Heart left ventricle (tissue), 16 donors: ENCODE data around the gene ZNF598. TPM values are rescaled to one million over a fixed set of nuclear protein-coding genes. Genes with fewer than 3 reads are reported as not detected.
A peak's percentile ranks its signal among the peaks of the same experiment; 100 is the strongest.

ENCODE experiments used
- ATAC-seq, 4 donors: fragments of 200-7000 bp; cut with Tn5 transposase; one replicate each; pipeline ENCODE4 v1.9.1; 2020 to 2022; ENCODE audit warnings: moderate library complexity in 4 of 4, mild to moderate bottlenecking in 3 of 4, moderate number of reproducible peaks in 1 of 4
- DNase-seq, 5 donors: peaks; one replicate each; pipeline ENCODE4 v3.0.0-alpha.2; 2020
- H3K27ac ChIP-seq, 12 donors: fragments of 200-600 bp; sonication (generic) in 4 of 12; one replicate each; pipeline versions ENCODE4 v1.5.0 to v1.8.0; 2016 to 2022; ENCODE audit warnings: mild to moderate bottlenecking in 2 of 12
- H3K27me3 ChIP-seq, 9 donors: fragments of 200-600 bp; sonication (generic) in 2 of 9; one replicate each; pipeline versions ENCODE4 v1.5.1 to v1.8.0; 2016 to 2022; ENCODE audit warnings: mild to moderate bottlenecking in 3 of 9
- H3K36me3 ChIP-seq, 9 donors: fragments of 200-600 bp; sonication (generic) in 2 of 9; one replicate each; pipeline versions ENCODE4 v1.5.0 to v1.8.0; 2018 to 2022; ENCODE audit warnings: mild to moderate bottlenecking in 2 of 9
- H3K4me1 ChIP-seq, 12 donors: fragments of 200-600 bp; sonication (generic) in 4 of 12; one replicate each; pipeline versions ENCODE4 v1.5.0 to v1.8.0; 2016 to 2022; ENCODE audit warnings: mild to moderate bottlenecking in 3 of 12
- H3K4me3 ChIP-seq, 12 donors: fragments of 200-600 bp; sonication (generic) in 4 of 12; one replicate each; pipeline versions ENCODE4 v1.5.0 to v1.8.0; 2017 to 2022; ENCODE audit warnings: mild to moderate bottlenecking in 9 of 12, moderate library complexity in 4 of 12
- H3K9me3 ChIP-seq, 12 donors: fragments of 200-600 bp; sonication (generic) in 4 of 12; one replicate each; pipeline versions ENCODE4 v1.5.0 to v1.8.0; 2016 to 2022; ENCODE audit warnings: mild to moderate bottlenecking in 1 of 12
- POLR2A ChIP-seq, 2 donors: fragments of 450-650 bp; IDR thresholded peaks; one replicate each; pipeline ENCODE4 v1.6.1; 2017; ENCODE audit warnings: antibody characterized with exemption in 2 of 2, mild to moderate bottlenecking in 2 of 2, moderate library complexity in 2 of 2
- WGBS, 4 donors: extraction: QIAGEN DNeasy Blood & Tissue Kit in 2 of 4; methylation state at CpG; one replicate each; pipeline versions ENCODE4 v1.1.5 to v1.1.7; 2013 to 2018; 5-methylcytosine and 5-hydroxymethylcytosine counted together
- intact Hi-C, 10 donors: fragments of 100-400 bp; cut with DNase I; formaldehyde crosslinking; loops; one replicate each; pipeline versions ENCODE4 v1.11.1 to v1.14.2; 2022
- polyA plus RNA-seq, 2 donors: library from polyadenylated mRNA; stranded (reverse); fragments of 200-250 nt; gene quantifications; one replicate each; pipeline ENCODE4 v1.2.3, GENCODE V29; 2013
- total RNA-seq, 9 donors: library from RNA; depleted of rRNA in 2 of 9; stranded (reverse); fragments of >200 nt in 2 of 9; fragmentation: NEBNext Ultra II Directional in 3 of 9; extraction: Animal tissue kit (Norgen Biotek cat#: 25700) in 3 of 9; gene quantifications; one replicate each; pipeline versions ENCODE4 v1.1.0 to v1.2.4, GENCODE V29; 2016 to 2023
- TF ChIP-seq, protein P1 (sequence below), 12 donors: fragments of 200-600 bp; sonication (generic) in 4 of 12; IDR thresholded peaks; one replicate each; pipeline versions ENCODE4 v1.5.0 to v1.8.0; 2018 to 2022; ENCODE audit warnings: antibody characterized with exemption in 12 of 12, mild to moderate bottlenecking in 5 of 12
- donor health status: ischemic (EF 13 %, LVEDD 7.1; RV severe dilation, severe dysfunction).
- donor health status: healthy with polysubstance abuse.
- donor health status: DM: no; HTN: yes; CAD: no.
- donor health status: DM: no; HTN: no; CAD: no.
- donor health status: ischemic (EF 25% LVEDD 6.9; RV normal size, moderate dysfunction).
- donor health status: ischemic (EF 25% LVEDD 5.7; RV mildly dilated, moderate dysfunction).
- donor health status: healthy.
- donor health status: DM: yes; HTN: yes; CAD: no.
- donor health status: ischemic (EF 35%, LVEDD 5.7; RV mildly dilated, moderate dysfunction).
- donor health status: nonischemic (EF 11% LVEDD 7.7; RV severe dilation, severe dysfunction).
- donor health status: DM: yes; HTN: yes; CAD: no.
- donor health status: PGD.
- donor health status: ischemic (EF 29% LVEDD 5.4; RV normal size, mild dysfunction).
- donor health status: nonischemic (EF 23%, LVEDD 6.1; RV moderate dilation, normal function).

ZNF598 gene
- total and polyA plus RNA-seq, 11 donors = 9.4 to 47.4 (median 17.0) TPM

- whole genome bisulfite sequencing, 4 donors = 7 to 18% (median 13%) methylated on average over 22 to 58 of the region's 59 CpGs
- peak in 3 of 4 donors; percentile 3 to 9 (median 9) for ATAC-seq
Observed at GRCh38 chr16:2026461-2027023, 16.9 kb upstream of the ZNF598 start, which contains the start of gene NHERF2. TSS of gene NHERF2 (plus strand) at chr16:2026902. CDS start at chr16:2027006, 104 bp downstream.

GRCh38 chr16:2025878-2026460 is 16.3 kb upstream of the ZNF598 start:
- peaks cover 0 to 72% (median 40%) of the 10 kb centered on the region in 12 donors for H3K4me1 ChIP-seq
- H3K4me3 ChIP-seq = peak overlapping the region in 11 of 12 donors; percentile 42 to 98 (median 89)
- intact Hi-C loops = loop anchor here in 3 of 10 donors (2.0 to 10.0 kb wide), 2 partner anchors 21 to 59 kb away; partner anchors contain the start of genes NTHL1 (in 2 of the 3) and TSC2 (in 2 of the 3)
- TF ChIP-seq, protein P1, sequence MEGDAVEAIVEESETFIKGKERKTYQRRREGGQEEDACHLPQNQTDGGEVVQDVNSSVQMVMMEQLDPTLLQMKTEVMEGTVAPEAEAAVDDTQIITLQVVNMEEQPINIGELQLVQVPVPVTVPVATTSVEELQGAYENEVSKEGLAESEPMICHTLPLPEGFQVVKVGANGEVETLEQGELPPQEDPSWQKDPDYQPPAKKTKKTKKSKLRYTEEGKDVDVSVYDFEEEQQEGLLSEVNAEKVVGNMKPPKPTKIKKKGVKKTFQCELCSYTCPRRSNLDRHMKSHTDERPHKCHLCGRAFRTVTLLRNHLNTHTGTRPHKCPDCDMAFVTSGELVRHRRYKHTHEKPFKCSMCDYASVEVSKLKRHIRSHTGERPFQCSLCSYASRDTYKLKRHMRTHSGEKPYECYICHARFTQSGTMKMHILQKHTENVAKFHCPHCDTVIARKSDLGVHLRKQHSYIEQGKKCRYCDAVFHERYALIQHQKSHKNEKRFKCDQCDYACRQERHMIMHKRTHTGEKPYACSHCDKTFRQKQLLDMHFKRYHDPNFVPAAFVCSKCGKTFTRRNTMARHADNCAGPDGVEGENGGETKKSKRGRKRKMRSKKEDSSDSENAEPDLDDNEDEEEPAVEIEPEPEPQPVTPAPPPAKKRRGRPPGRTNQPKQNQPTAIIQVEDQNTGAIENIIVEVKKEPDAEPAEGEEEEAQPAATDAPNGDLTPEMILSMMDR (IDR thresholded peaks at IDR 0.05) = no peak
- no peak for TF ChIP-seq POLR2A (IDR thresholded peaks at IDR 0.05)
- ATAC-seq (no peak), DNase-seq (peak in 2 of 5 donors; percentile 30 to 43)
- H3K27me3 ChIP-seq = peaks cover 0 to 28% (median 9%) of the 10 kb centered on the region in 9 donors
- WGBS, 4 donors = 66 to 76% (median 66%) methylated on average over 16 of the region's 16 CpGs
- peak overlapping the region; percentile 62 to 97 (median 88) for H3K27ac ChIP-seq
- H3K9me3 ChIP-seq = no peaks in the 10 kb centered on the region
- peaks cover 0 to 14% (median 6%) of the 10 kb centered on the region in 9 donors for H3K36me3 ChIP-seq

More at GRCh38 chr16:2026461-2027023, 16.9 kb upstream of the ZNF598 start, which contains the start of gene NHERF2:
- H3K4me3 ChIP-seq = peak within 1 kb of the TSS; percentile 70 to 98 (median 88)
- no peaks in the 10 kb centered on the region for H3K9me3 ChIP-seq
- intact Hi-C loops = loop anchor here in 2 of 10 donors (2.0 to 10.0 kb wide), 2 partner anchors 20 to 58 kb away; partner anchors contain the start of genes NTHL1 (in 1 of the 2) and TSC2 (in 1 of the 2)
- H3K4me1 ChIP-seq = peaks cover 0 to 74% (median 40%) of the 10 kb centered on the region in 12 donors
- peak within 1 kb of the TSS; percentile 66 to 98 (median 92) for H3K27ac ChIP-seq
- H3K27me3 ChIP-seq = peaks cover 0 to 22% (median 3%) of the 10 kb centered on the region in 9 donors
- TF ChIP-seq, protein P1 (IDR thresholded peaks at IDR 0.05) = no peak
- no peak for TF ChIP-seq POLR2A (IDR thresholded peaks at IDR 0.05)
- DNase-seq = peak in 3 of 5 donors; percentile 46 to 74 (median 62)
- H3K36me3 ChIP-seq = peaks cover 0 to 20% (median 6%) of the 10 kb centered on the region in 9 donors

- no peak for DNase-seq
- Histone ChIP-seq H3K27me3 (peaks cover 6 to 33% (median 16%) of the 10 kb centered on the region in 9 donors), H3K4me1 (peaks cover 0 to 75% (median 46%) of the 10 kb centered on the region in 12 donors), H3K4me3 (peak overlapping the region in 3 of 12 donors; percentile 57 to 98 (median 90)), H3K27ac (peak overlapping the region in 7 of 12 donors; percentile 33 to 97 (median 91)), H3K36me3 (peaks cover 0 to 9% (median 6%) of the 10 kb centered on the region in 9 donors), H3K9me3 (no peaks in the 10 kb centered on the region)
- WGBS, 4 donors = 91 to 95% (median 93%) methylated on average over 11 to 14 of the region's 14 CpGs
- TF ChIP-seq, protein P1 (IDR thresholded peaks at IDR 0.05) = no peak
- TF ChIP-seq POLR2A (IDR thresholded peaks at IDR 0.05) = no peak
- no peak for ATAC-seq
- intact Hi-C loops = loop anchor here in 3 of 10 donors (2.0 to 10.0 kb wide), 2 partner anchors 22 to 60 kb away; partner anchors contain the start of genes NTHL1 (in 1 of the 3) and TSC2 (in 1 of the 3)
Observed at GRCh38 chr16:2025251-2025650, 15.6 kb upstream of the ZNF598 start.
